GM21390 (cell line): Measurements from ENCODE around the gene LDLRAD4.
"Not testable (repeated sequence)": the region's sequence is repeated elsewhere in the genome, so short reads cannot be mapped to it uniquely, and the experiment has no call there.

ENCODE experiments used
- ATAC-seq: cut with Tn5 transposase; IDR thresholded peaks from one replicate; pipeline ENCODE4 v1.9.1; 2021; ENCODE audit not compliant: unreplicated experiment

Gene LDLRAD4

GRCh38 chr18:13245481-13246000 is 27.0 kb downstream of the LDLRAD4 start:
- no peak for ATAC-seq

GRCh38 chr18:13246121-13246520 is 27.6 kb downstream of the LDLRAD4 start:
- no peak for ATAC-seq

- no peak for ATAC-seq
Measured at GRCh38 chr18:13246591-13246990, 28.0 kb downstream of the LDLRAD4 start.

- ATAC-seq, result no peak
Measured at GRCh38 chr18:13247506-13247905, 28.9 kb downstream of the LDLRAD4 start.

GRCh38 chr18:13252686-13253410 is 34.3 kb downstream of the LDLRAD4 start:
- no peak for ATAC-seq

DNA sequence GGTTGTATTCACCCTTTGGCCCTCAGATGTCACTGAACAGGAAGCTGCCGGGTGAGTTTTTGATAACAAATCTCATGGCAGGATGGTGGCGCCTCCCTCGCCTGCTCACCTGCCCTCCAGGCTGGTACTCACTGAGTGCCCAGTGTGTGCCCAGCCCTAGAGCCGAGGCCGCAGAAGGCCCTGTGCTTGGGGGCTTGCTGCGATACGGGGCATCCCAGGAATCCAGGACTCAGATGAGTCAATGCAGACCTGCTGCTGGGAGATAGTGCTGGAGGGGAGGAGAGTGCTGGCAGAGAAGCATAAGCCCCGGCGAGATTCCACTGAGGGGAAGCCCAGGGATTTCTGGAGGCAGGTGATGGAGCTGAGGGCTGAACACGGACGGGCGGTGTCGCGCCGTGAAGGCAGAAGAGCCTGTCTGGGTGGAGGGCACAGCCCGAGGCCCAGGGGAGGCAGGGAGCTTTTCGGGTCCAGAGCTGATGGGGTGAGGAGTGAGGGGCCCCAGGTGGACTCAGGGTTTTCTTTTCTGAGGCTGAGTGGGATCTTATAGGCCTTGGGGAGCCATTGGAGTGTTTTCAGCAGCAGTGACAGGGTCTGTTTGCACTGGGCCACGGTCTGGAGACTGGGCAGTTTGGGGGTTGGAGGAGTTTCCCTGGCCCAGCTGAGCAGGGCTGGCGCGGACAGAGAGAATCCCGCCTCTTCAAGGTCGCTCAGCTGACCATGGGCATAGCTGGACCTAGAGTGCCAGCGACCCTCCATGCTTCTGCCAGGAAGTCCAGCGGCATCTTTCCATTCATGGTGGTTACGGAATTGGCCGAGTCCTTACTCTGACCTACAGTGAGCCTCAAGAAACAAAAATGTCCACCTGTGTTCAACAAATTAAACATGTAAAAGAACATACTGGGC is 35.5 kb downstream of the LDLRAD4 start:
- ATAC-seq, result no peak

GRCh38 chr18:13254971-13255927 is 36.7 kb downstream of the LDLRAD4 start:
- ATAC-seq, result no peak

DNA sequence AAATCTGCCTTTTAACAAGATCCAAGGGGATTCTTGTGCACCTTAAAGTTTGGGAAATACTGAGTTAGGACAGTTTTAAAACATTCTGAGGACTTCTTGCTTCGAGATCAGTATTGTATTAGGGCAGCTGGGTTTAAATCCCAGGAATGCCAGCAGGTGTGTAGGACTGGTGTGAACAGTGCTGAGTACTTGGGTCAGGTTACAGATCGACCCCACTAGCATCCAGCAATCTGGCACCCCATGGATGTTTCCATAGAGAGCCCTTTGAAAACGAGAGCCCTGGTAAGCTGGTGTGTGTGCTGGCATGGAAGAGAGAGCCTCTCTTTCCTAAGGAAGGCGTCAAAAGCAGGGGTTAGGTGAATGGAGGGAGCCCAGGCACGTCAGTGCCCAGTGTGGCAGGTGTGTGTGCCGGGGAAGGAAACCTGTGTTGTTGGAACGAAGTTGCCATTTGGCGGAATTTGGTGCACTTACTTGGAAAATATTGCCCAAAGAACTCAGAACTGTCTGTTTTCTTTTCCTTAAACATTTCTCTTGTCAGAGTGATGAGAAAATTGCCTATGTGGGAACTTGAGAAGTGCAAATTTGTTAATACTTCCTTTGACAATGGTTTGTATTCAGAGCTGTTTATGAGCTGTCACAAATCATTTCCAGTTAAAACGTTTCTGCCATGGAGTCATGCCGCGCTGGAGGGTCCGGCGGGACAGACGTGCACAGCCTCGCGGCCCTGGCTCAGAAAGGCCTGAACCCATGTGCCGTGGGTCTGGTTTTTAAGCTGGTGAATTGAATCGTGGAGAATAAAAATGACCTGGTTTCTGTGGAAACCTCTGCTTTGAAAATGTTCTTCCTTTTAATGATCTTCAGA is 38.1 kb downstream of the LDLRAD4 start:
- ATAC-seq, result no peak

- ATAC-seq, result no peak
Measured at GRCh38 chr18:13257361-13257980, 38.9 kb downstream of the LDLRAD4 start.

GRCh38 chr18:13258921-13259320 is 40.4 kb downstream of the LDLRAD4 start:
- no peak for ATAC-seq

DNA sequence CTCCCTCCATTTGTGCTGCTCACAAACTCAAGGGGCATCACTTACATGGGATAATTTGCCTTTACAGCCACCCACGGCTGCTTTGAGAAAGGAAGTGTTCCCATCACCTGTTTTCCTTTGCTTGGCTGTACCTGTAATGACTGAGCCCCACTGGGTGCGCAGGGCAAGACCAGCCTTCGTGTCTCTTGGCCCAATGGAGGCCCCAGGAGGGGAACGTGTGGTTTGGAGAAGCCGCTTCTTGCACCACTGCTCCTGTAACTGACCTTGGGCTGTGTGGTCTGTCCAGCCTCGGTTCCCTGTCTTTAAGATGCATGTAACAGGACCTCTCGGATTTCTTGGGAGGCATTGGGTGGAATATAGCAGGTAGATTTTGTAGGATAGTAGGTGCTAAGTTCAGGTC is 41.1 kb downstream of the LDLRAD4 start:
- ATAC-seq, result no peak

DNA sequence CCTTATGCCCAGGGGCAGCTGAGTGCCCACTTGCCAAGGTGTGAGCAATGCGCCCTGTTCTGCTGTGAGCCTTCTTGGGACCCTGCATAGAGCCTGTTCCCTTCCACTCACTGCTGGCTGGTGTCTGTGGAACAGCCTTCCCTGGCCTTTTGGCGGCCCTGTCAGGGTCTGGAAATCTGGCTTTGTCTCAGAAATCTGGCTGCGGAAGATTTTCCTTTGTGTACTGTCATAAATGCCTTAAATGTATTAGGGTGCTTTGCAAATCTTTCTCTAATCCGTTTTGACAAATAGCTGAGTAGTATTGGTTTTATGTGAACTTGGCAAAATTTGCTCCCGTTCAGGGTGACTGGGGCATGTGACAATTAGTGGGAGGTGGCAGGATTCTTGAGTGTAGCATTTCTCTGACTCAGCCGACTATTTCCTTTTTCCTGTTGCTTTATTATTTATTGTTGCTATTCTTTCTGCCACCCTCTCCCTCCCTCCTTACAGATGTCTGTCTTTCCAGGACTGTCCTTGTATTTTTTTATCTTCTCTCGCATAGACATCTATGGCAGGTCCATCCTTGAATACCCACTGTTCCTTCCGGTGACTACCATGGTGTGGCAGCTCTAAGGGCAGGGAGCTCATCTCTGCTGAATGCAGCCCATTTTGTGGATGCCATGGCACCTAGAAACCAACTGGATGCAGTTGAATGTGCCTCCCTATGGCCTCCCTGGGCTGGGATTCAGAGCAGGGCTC is 41.8 kb downstream of the LDLRAD4 start:
- no peak for ATAC-seq

GRCh38 chr18:13260935-13261640 is 42.5 kb downstream of the LDLRAD4 start:
- no peak for ATAC-seq

DNA sequence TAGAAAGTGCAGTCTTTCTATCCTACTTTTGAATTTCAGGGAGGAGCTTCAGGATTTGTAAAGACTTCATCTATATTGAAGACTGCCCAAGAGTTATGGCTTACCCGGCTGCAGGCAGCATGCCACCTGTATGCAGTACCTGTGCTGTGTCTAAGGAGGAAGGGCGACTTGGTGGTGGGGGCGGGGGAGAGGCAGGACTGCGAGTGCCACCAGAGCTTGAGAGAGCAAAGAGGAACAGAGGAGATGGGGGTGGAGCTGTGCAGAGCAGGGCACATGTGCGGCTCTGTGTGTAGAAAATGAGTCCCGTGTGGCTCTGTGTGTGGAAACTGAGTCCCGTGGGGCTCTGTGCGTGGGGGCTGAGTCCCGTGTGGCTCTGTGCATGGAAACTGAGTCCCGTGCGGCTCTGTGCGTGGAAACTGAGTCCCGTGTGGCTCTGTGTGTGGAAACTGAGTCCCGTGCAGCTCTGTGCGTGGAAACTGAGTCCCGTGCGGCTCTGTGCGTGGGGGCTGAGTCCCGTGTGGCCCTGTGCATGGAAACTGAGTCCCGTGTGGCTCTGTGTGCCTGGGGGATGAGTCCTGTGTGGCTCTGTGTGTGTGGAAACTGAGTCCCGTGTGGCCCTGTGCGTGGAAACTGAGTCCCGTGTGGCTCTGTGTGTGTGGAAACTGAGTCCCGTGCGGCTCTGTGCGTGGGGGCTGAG is 43.2 kb downstream of the LDLRAD4 start:
- no peak for ATAC-seq

DNA sequence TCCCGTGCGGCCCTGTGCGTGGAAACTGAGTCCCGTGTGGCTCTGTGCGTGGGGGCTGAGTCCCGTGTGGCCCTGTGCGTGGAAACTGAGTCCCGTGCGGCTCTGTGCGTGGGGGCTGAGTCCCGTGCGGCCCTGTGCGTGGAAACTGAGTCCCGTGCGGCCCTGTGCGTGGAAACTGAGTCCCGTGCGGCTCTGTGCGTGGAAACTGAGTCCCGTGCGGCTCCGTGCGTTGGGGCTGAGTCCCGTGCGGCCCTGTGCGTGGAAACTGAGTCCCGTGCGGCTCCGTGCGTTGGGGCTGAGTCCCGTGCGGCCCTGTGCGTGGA is 43.8 kb downstream of the LDLRAD4 start:
- ATAC-seq, result not testable (repeated sequence)

DNA sequence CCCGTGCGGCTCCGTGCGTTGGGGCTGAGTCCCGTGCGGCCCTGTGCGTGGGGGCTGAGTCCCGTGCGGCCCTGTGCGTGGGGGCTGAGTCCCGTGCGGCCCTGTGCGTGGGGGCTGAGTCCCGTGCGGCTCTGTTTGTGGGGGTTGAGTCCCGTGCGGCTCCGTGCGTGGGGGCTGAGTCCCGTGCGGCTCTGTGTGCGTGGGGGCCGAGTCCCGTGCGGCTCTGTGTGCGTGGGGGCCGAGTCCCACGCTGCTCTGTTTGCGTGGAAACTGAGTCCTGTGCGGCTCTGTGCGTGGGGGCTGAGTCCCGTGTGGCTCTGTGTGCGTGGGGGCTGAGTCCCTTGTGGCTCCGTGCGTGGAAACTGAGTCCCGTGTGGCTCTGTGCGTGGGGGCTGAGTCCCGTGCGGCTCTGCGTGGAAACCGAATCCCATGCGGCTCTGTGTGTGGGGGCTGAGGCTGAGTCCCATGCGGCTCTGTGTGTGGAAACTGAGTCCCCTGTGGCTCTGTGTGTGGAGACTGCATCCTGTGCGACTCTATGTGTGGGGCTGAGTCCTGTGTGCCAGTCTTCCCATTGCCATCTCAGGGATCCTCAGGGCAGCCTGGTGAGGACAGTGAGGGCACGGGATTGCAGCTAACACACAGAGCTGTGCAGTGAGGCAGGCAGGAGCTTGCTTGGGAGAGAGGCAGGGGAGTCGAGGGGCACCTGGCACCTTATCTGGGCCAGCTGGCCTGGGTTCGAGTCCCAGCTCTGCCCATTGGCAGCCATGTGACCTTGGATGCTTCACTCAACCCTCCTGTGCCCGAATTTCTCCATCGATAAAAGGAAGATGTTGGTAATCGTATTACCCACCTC is 44.5 kb downstream of the LDLRAD4 start:
- no peak for ATAC-seq
